ENCODE measurements around the gene ARPC4.
A peak's percentile ranks its signal among the peaks of the same experiment; 100 is the strongest.

The ARPC4 gene

GRCh38 chr3:9749296-9749644, 43.6 kb upstream of the ARPC4 start:
- peak overlapping the region; percentile 79 for H3K4me3 ChIP-seq (ENCODE audit: low read length)
- no peak for TF ChIP-seq CTCF (conservative IDR thresholded peaks at IDR 0.05; ENCODE audit: low read depth, low read length)
- no peak for DNase-seq (ENCODE audit: low read depth)

GRCh38 chr3:9749645-9750555, 43.0 kb upstream of the ARPC4 start, which contains the start of gene OGG1:
Gene OGG1 (plus strand): TSS chr3:9749952. CDS start chr3:9750287, 335 bp downstream.
- peak within 1 kb of the TSS; percentile 79 for H3K4me3 ChIP-seq (ENCODE audit: low read length)
- peak; percentile 93 for DNase-seq (ENCODE audit: low read depth)
- TF ChIP-seq CTCF (conservative IDR thresholded peaks at IDR 0.05; ENCODE audit: low read depth, low read length), result no peak

- no peak for DNase-seq (ENCODE audit: low read depth)
- TF ChIP-seq CTCF (conservative IDR thresholded peaks at IDR 0.05; ENCODE audit: low read depth, low read length), result no peak
- peak overlapping the region; percentile 79 for H3K4me3 ChIP-seq (ENCODE audit: low read length)
Measured at GRCh38 chr3:9750556-9751411, 42.1 kb upstream of the ARPC4 start.

GRCh38 chr3:9754678-9755077, 38.2 kb upstream of the ARPC4 start:
- no peak for TF ChIP-seq CTCF (conservative IDR thresholded peaks at IDR 0.05; ENCODE audit: low read depth, low read length)
- H3K4me3 ChIP-seq (ENCODE audit: low read length), result no peak overlapping the region
- no peak for DNase-seq (ENCODE audit: low read depth)

- H3K4me3 ChIP-seq (ENCODE audit: low read length), result no peak overlapping the region
- no peak for TF ChIP-seq CTCF (conservative IDR thresholded peaks at IDR 0.05; ENCODE audit: low read depth, low read length)
- DNase-seq (ENCODE audit: low read depth), result no peak
Measured at GRCh38 chr3:9757427-9757826, 35.5 kb upstream of the ARPC4 start.

GRCh38 chr3:9760779-9761505, 31.9 kb upstream of the ARPC4 start:
- H3K4me3 ChIP-seq (ENCODE audit: low read length), result no peak overlapping the region
- TF ChIP-seq CTCF (conservative IDR thresholded peaks at IDR 0.05; ENCODE audit: low read depth, low read length), result no peak
- DNase-seq (ENCODE audit: low read depth), result no peak

Data from retinal pigment epithelial cell (primary cell).